Retinal pigment epithelial cell (primary cell): ENCODE data around the gene UBE2Q1.

Experiments
- DNase-seq: peaks from one replicate; pipeline ENCODE4 v3.0.0-alpha.2; 2010; ENCODE audit warnings: low read depth
- H3K4me3 ChIP-seq: 2 replicates; pipeline ENCODE4 v1.5.1; 2011; ENCODE audit warnings: mild to moderate bottlenecking, low read length, control low read depth, moderate library complexity
- TF ChIP-seq, protein P1 (sequence below): conservative IDR thresholded peaks from 2 replicates; pipeline ENCODE4 v1.5.1; 2011; ENCODE audit warnings: low read depth, low read length, control low read depth, inconsistent platforms

The UBE2Q1 gene

GRCh38 chr1:154578058-154578418, 19.6 kb upstream of the UBE2Q1 start:
- TF ChIP-seq, protein P1, sequence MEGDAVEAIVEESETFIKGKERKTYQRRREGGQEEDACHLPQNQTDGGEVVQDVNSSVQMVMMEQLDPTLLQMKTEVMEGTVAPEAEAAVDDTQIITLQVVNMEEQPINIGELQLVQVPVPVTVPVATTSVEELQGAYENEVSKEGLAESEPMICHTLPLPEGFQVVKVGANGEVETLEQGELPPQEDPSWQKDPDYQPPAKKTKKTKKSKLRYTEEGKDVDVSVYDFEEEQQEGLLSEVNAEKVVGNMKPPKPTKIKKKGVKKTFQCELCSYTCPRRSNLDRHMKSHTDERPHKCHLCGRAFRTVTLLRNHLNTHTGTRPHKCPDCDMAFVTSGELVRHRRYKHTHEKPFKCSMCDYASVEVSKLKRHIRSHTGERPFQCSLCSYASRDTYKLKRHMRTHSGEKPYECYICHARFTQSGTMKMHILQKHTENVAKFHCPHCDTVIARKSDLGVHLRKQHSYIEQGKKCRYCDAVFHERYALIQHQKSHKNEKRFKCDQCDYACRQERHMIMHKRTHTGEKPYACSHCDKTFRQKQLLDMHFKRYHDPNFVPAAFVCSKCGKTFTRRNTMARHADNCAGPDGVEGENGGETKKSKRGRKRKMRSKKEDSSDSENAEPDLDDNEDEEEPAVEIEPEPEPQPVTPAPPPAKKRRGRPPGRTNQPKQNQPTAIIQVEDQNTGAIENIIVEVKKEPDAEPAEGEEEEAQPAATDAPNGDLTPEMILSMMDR, result no peak
- no peak overlapping the region for H3K4me3 ChIP-seq
- no peak for DNase-seq

DNA sequence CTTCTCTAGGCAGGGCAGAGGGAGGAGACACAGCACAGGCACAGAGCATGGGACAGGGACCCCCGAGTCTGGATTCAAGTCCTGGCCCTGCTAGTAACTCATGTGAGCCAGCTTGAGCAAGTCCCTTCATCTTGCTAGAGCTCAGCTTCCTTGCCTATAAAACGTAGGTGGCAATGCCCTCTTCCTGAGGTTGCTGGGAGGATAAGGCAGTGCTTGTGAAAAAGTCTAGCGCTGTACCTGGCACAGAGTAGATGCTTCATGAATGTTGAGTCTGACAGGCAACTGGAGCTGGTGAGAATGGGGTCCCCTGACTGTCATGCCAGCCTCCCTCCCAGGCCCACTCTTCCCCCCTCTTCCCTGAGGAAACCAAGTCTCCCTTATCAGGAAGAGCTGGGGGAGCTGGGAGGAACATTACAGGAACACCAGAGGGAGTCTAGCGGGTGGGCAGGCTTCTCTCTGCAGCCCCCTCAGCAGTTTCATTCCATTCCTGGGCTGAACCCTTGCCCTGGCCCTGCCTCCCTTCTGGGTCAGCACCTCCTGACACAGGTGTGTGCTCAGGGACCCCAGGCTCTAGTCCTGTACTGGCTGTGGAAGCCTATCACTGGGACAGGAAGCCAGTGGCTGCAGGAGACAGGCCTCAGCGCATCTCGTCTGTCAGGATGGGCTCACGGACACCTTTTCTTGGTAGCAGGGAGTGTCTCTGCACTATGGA, 19.0 kb upstream of the UBE2Q1 start:
- no peak overlapping the region for H3K4me3 ChIP-seq
- no peak for DNase-seq
- TF ChIP-seq, protein P1, result no peak

DNA sequence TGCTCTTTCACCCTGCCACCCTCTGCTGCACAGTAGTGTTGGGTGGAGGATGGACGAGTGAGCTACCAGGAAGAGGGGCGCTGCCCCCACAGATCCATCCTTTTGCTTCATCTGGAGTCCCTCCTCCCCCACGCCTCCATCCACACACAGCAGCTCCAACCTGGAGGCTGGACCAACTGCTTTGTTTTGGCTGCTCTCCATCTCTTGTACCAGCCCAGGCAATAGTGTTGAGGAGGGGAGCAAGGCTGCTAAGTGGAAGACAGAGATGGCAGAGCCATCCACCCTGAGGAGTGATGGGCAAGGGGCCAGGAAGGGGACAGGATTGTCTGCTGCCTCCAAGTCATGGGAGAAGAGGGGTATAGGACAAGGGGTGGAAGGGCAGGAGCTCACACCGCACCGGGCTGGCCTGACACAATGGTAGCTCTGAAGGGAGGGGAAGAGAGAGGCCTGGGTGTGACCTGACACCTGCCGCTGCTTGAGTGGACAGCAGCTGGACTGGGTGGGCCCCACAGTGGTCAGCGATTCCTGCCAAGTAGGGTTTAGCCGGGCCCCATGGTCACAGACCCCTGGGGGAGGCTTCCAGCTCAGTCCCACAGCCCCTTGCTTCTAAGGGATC, 17.6 kb upstream of the UBE2Q1 start:
- no peak overlapping the region for H3K4me3 ChIP-seq
- TF ChIP-seq, protein P1, result no peak
- no peak for DNase-seq

DNA sequence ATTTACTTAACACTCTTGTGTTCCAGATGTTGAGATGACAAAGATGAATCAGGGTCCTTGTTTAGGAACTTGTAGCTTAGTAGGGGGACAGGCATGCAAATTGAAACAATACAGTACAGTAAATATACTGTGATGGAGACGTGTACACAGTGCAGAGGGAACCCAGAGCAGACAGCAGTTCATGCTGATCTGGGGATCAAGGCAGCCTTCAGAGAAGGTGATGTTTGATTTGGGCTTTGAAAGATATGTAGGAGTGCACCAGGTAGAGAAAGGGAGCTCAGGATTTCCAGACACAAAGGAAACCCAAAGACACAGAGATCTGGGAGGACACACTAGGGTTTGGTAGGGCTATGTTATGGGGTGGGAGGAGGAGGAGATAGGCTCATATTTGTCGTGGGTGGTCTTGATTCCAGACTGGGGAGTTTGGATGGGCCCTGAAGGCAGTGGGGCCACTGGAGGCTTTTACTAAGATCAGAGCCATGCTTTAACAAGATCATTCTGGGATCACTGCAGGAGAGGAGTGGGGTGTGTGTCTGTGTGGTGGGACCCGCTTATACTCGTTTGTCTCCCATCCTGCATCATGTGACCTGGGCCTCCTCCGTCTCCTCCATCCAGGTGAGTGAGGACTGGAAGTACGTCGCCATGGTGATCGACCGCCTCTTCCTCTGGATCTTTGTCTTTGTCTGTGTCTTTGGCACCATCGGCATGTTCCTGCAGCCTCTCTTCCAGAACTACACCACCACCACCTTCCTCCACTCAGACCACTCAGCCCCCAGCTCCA, 16.9 kb upstream of the UBE2Q1 start:
- H3K4me3 ChIP-seq, result no peak overlapping the region
- DNase-seq, result no peak
- TF ChIP-seq, protein P1, result no peak

DNA sequence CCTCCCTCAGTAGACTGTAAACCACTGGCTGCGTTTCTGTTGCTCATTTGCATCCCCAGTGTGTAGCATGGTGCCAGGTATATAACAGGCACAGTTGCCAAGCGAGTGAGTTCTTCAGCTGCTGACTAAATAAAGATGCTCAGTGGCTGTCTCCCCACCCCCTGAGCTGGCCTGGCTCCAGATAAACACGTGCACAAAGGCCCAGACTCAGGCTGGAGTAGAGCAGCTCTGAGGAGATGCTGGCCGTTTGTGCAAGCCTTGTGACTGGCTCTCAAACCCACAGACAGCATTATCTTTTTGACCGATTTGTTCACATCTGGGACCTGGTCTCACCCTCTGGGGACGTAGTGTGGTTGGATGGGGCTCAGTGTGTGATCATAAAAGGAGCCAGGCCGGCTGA, 16.3 kb upstream of the UBE2Q1 start:
- DNase-seq, result no peak
- no peak overlapping the region for H3K4me3 ChIP-seq
- TF ChIP-seq, protein P1, result no peak

DNA sequence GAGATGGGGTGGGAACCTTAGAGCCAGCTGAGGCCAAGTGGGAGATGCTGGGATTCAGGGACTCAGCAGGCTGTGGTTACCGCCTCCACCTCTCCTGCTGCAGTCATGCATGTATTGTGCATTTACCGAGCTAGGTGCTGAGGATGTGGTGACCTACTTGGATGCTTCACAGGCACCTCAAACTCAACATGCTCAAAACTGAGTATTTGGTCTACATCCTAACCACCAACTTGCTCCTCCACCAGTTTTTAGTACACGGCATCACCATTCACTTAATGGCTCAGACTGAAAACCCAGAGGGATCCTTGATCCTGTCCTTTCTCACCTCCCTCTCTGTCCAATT, 14.7 kb upstream of the UBE2Q1 start:
- H3K4me3 ChIP-seq, result no peak overlapping the region
- DNase-seq, result no peak
- TF ChIP-seq, protein P1, result no peak
